Measurements from ENCODE around the gene UBASH3B. TPM values are rescaled to one million over a fixed set of nuclear protein-coding genes. Genes with fewer than 3 reads are reported as not detected.

Gene UBASH3B
- total and polyA plus RNA-seq, 2 of the 13 experiments (the other 11 are each of a cell fraction or from before 2014, with no cell fraction given): 4.4 to 7.6 TPM

DNA sequence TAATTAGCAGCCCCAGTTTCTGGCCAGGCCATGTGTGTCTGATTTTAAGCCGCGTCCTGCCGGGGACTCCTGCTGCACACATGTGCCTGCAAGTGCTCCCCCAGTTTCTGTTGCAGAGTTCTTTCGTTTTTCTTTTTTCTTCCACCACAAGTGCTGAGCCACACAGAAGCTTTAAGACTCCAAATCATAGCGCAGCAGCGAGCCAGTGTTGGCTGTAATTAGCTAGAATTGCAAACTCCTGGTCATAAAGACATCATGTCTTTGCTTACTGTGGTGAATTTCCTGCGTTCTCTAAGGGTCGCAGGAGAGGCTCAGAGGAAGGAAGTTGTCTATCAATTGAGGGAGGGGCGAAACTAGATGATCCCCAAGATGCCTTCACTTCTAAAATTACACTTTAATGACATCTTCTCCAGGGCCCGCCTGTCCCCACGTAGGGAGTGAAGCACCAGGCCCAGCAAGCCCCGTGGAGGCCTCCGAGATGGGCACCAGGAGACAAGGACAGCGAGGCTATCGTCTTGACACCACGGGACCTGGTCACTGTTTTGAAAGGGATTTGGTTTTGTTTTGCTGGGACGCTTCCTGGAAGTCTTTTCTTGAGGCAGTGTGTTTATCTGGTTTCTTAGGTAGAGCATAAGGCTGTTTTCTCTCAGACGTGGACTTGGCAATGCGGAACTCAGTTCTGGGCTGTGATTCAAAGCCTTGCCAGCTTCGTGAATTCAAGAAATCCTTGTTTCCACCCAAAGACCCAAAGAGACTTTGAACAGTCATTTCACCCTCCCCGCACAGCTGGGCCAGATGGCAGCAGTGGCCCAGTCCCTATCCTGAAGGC is 71.8 kb downstream of the UBASH3B start (continued):
- TF ChIP-seq ZNF770 (CRISPR knock-in tag; IDR thresholded peaks at IDR 0.05) (no peak), NFE2 (CRISPR knock-in tag; IDR thresholded peaks at IDR 0.05) (no peak)

- no peaks in the 10 kb centered on the region for H4K20me1 ChIP-seq (ENCODE audit: insufficient read depth, low read length)
- H2AFZ ChIP-seq (ENCODE audit: low read length): no peak overlapping the region
- ATAC-seq (no peak), DNase-seq (ENCODE audit: low spot score) (no peak), FAIRE-seq (no peak)
- in situ Hi-C loops (cut with HindIII; ENCODE audit: extremely low pct_ligation_motif_present, low pct_unique_long_range_greater_than_20kb) (no loop called here), intact Hi-C loops (cut with micrococcal nuclease; ENCODE audit: unreplicated experiment) (no loop called here)
- no peak overlapping the region for H3K4me2 ChIP-seq (ENCODE audit: low read depth, low read length)
- no peaks in the 10 kb centered on the region for H3K27me3 ChIP-seq (ENCODE audit: control insufficient read depth in 1 of 2, insufficient read depth in 2 of 2, low read length in 2 of 2)
- H3K9me3 ChIP-seq (ENCODE audit: low read length): no peaks in the 10 kb centered on the region
- H3K4me3 ChIP-seq (replicated peaks in 1 of 3; ENCODE audit: insufficient read depth in 1 of 3, low read depth in 2 of 3, low read length in 3 of 3): no peak overlapping the region
- CTCF ChIA-PET (ENCODE audit: low intra/inter-chr PET ratio, low total read pairs): no interaction called here
- no peak overlapping the region for H3K27ac ChIP-seq (ENCODE audit: extremely low read length, insufficient read depth, low read length)
- no peaks in the 10 kb centered on the region for H3K79me2 ChIP-seq (ENCODE audit: insufficient read depth, low read length)
- H3K4me1 ChIP-seq (ENCODE audit: insufficient read depth, low read length): peaks cover 23% of the 10 kb centered on the region
- no peaks in the 10 kb centered on the region for H3K36me3 ChIP-seq (replicated peaks in 1 of 2; ENCODE audit: control insufficient read depth in 1 of 2, insufficient read depth in 2 of 2, low read length in 2 of 2)
- H3K9ac ChIP-seq (ENCODE audit: insufficient read depth, low read depth, low read length): no peak overlapping the region
- no TSS peak for BruUV-seq (replicated peaks)
- 100% methylated on average over 2 of the region's 2 CpGs for WGBS (ENCODE audit: low lambda C conversion rate)
- POLR2A ChIA-PET: no interaction called here
- TF ChIP-seq ZNF414 (CRISPR knock-in tag; IDR thresholded peaks at IDR 0.05) (no peak), PAWR (CRISPR knock-in tag; IDR thresholded peaks at IDR 0.05; ENCODE audit: borderline replicate concordance) (no peak), GTF3A (CRISPR knock-in tag; conservative IDR thresholded peaks at IDR 0.05) (no peak), ERF (CRISPR knock-in tag; IDR thresholded peaks at IDR 0.05) (no peak), ZNF720 (CRISPR knock-in tag; IDR thresholded peaks at IDR 0.05) (no peak), E2F1 (CRISPR knock-in tag; IDR thresholded peaks at IDR 0.05) (no peak), JUN (CRISPR knock-in tag; IDR thresholded peaks at IDR 0.05) (no peak), IRX3 (CRISPR knock-in tag; IDR thresholded peaks at IDR 0.05; ENCODE audit: borderline replicate concordance, low read depth) (no peak), ZBTB14 (CRISPR knock-in tag; IDR thresholded peaks at IDR 0.05) (no peak)
- TF ChIP-seq, protein P1, sequence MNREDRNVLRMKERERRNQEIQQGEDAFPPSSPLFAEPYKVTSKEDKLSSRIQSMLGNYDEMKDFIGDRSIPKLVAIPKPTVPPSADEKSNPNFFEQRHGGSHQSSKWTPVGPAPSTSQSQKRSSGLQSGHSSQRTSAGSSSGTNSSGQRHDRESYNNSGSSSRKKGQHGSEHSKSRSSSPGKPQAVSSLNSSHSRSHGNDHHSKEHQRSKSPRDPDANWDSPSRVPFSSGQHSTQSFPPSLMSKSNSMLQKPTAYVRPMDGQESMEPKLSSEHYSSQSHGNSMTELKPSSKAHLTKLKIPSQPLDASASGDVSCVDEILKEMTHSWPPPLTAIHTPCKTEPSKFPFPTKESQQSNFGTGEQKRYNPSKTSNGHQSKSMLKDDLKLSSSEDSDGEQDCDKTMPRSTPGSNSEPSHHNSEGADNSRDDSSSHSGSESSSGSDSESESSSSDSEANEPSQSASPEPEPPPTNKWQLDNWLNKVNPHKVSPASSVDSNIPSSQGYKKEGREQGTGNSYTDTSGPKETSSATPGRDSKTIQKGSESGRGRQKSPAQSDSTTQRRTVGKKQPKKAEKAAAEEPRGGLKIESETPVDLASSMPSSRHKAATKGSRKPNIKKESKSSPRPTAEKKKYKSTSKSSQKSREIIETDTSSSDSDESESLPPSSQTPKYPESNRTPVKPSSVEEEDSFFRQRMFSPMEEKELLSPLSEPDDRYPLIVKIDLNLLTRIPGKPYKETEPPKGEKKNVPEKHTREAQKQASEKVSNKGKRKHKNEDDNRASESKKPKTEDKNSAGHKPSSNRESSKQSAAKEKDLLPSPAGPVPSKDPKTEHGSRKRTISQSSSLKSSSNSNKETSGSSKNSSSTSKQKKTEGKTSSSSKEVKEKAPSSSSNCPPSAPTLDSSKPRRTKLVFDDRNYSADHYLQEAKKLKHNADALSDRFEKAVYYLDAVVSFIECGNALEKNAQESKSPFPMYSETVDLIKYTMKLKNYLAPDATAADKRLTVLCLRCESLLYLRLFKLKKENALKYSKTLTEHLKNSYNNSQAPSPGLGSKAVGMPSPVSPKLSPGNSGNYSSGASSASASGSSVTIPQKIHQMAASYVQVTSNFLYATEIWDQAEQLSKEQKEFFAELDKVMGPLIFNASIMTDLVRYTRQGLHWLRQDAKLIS (CRISPR knock-in tag; IDR thresholded peaks at IDR 0.05): no peak
Measured at GRCh38 chr11:122728561-122728960, 73.0 kb downstream of the UBASH3B start.

Measured in HepG2 (cell line).